BLaER1 treated with 17β-estradiol and CSF1 and Interleukin-3, amounts not matched to agents 10 nM and 100 nM (cell line): ENCODE results near the gene IER5.

Experiments
- H3K27ac ChIP-seq, 11 experiments: shearing (Covaris generic); formaldehyde crosslinking; 2 replicates each; pipeline ENCODE4 v1.8.1; 2022
- H3K27me3 ChIP-seq, 11 experiments: shearing (Covaris generic); formaldehyde crosslinking; 2 replicates each; pipeline ENCODE4 v1.8.1; 2022
- H3K36me3 ChIP-seq, 11 experiments: shearing (Covaris generic); formaldehyde crosslinking; 2 replicates each; pipeline ENCODE4 v1.8.1; 2022
- H3K4me1 ChIP-seq, 10 experiments: shearing (Covaris generic); formaldehyde crosslinking; 2 replicates each; pipeline ENCODE4 v1.8.1; 2022
- H3K4me2 ChIP-seq, 11 experiments: shearing (Covaris generic); formaldehyde crosslinking; 2 replicates each; pipeline ENCODE4 v1.8.1; 2022
- H3K4me3 ChIP-seq, 10 experiments: shearing (Covaris generic); formaldehyde crosslinking; 2 replicates each; pipeline ENCODE4 v1.8.1; 2022
- H3K9ac ChIP-seq, 11 experiments: shearing (Covaris generic); formaldehyde crosslinking; 2 replicates each; pipeline ENCODE4 v1.8.1; 2022
- H3K9me3 ChIP-seq, 11 experiments: shearing (Covaris generic); formaldehyde crosslinking; replicated peaks in 1 of 11; 2 replicates each; pipeline ENCODE4 v1.8.1; 2022
- H4K20me1 ChIP-seq, 11 experiments: shearing (Covaris generic); formaldehyde crosslinking; 2 replicates each; pipeline ENCODE4 v1.8.1; 2022
- Cebpa-rat ChIP-seq, 11 experiments: shearing (Covaris generic); IDR thresholded peaks; 2 replicates each; pipeline ENCODE4 v1.8.1; 2022

IER5 gene

GRCh38 chr1:181095763-181096184, 7.3 kb downstream of the IER5 start:
- H4K20me1 ChIP-seq = peaks cover 43 to 65% (median 54%) of the 10 kb centered on the region in 11 experiments
- H3K9me3 ChIP-seq = no peaks in the 10 kb centered on the region
- H3K36me3 ChIP-seq = peaks cover 12 to 41% (median 34%) of the 10 kb centered on the region in 11 experiments; a peak in 17 of 22 replicates
- H3K27me3 ChIP-seq = no peaks in the 10 kb centered on the region
- H3K4me3 ChIP-seq = no peak overlapping the region; a peak in 1 of 20 replicates
- no peak for TF ChIP-seq Cebpa-rat (IDR thresholded peaks at IDR 0.05)
- peak overlapping the region in 4 of 11 experiments; percentile 28 to 47 (median 41); a peak in 6 of 22 replicates for H3K27ac ChIP-seq
- peak overlapping the region; percentile 58 to 89 (median 76) for H3K4me2 ChIP-seq
- peaks cover 73 to 95% (median 84%) of the 10 kb centered on the region in 10 experiments for H3K4me1 ChIP-seq
- peak overlapping the region; percentile 10 to 48 (median 24); a peak in 11 of 22 replicates for H3K9ac ChIP-seq

DNA sequence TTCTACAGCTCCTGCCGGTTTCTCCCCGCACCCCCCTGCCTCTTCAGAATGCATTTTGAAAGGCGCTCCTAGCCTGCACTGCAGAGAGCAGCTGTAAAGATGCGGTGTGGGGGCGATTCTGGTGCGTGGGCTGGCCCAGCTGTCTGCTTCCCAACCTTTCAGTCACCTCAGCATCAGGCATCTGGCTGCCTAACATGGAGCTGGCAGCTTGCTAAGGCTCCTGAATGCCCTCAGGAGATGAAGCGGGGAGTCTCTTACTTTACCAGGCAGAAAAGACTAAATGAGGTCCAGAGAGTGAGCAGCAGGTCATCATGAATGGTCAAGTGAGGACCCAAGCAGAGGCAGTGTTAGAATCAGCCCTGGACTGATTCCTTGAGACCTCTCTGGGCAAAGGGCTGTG, 8.7 kb downstream of the IER5 start:
- TF ChIP-seq Cebpa-rat (IDR thresholded peaks at IDR 0.05) = no peak
- Histone ChIP-seq H3K4me3 (no peak overlapping the region), H3K27ac (peak overlapping the region in 2 of 11 experiments; percentile 36 to 47; a peak in 2 of 22 replicates), H3K4me1 (peaks cover 73 to 95% (median 84%) of the 10 kb centered on the region in 10 experiments), H3K9ac (peak overlapping the region in 2 of 11 experiments; percentile 0 to 39; a peak in 2 of 22 replicates), H3K9me3 (no peaks in the 10 kb centered on the region), H3K4me2 (peak overlapping the region; percentile 58 to 89 (median 76)), H3K36me3 (peaks cover 11 to 32% (median 27%) of the 10 kb centered on the region in 11 experiments; a peak in 17 of 22 replicates), H4K20me1 (peaks cover 28 to 51% (median 39%) of the 10 kb centered on the region in 11 experiments), H3K27me3 (no peaks in the 10 kb centered on the region)

DNA sequence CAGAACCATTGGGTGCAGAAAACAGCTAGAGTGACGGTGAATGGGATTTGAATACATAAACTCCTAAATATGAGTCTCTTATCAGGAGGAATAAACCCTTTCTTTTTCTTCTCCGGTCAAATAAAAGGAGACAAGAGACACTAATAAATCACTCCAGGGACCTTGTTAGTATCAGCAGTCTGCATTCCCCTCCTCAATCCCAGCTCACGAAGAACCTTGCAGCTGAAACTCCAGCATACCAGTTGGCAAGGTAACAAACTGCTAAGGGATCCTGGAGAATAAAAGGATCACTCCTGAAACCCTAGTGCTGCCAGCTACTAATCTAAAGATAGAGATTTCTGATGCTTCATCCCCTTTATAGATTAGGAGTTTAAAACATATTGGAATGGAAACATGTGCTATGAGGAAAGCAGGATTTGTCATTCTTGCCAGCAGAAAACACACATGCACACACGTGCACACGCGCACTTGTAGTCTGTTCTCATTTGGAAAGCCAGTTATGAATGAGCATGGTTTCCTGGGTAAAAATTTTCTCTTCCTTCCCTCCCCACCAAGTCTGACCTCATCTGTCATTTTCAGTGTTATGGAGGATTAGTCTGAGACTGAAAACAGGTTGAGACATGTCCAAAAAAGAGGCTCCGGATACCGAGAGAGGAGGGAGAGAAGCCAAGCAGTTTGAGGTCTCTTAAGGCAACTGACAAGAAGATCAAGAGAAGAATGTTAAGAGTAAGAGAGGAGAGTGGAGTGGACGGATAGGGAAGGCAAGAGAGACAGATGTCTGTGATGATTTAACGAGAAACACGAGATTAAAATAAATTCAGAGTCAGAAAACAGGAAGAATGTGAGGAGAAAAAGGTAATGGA, 10.9 kb downstream of the IER5 start:
- H3K27ac ChIP-seq = peak overlapping the region in 7 of 11 experiments; percentile 6 to 49 (median 38); a peak in 11 of 22 replicates
- peak overlapping the region in 4 of 11 experiments; percentile 13 to 30 (median 18); a peak in 6 of 22 replicates for H3K9ac ChIP-seq
- TF ChIP-seq Cebpa-rat (IDR thresholded peaks at IDR 0.05) = no peak

DNA sequence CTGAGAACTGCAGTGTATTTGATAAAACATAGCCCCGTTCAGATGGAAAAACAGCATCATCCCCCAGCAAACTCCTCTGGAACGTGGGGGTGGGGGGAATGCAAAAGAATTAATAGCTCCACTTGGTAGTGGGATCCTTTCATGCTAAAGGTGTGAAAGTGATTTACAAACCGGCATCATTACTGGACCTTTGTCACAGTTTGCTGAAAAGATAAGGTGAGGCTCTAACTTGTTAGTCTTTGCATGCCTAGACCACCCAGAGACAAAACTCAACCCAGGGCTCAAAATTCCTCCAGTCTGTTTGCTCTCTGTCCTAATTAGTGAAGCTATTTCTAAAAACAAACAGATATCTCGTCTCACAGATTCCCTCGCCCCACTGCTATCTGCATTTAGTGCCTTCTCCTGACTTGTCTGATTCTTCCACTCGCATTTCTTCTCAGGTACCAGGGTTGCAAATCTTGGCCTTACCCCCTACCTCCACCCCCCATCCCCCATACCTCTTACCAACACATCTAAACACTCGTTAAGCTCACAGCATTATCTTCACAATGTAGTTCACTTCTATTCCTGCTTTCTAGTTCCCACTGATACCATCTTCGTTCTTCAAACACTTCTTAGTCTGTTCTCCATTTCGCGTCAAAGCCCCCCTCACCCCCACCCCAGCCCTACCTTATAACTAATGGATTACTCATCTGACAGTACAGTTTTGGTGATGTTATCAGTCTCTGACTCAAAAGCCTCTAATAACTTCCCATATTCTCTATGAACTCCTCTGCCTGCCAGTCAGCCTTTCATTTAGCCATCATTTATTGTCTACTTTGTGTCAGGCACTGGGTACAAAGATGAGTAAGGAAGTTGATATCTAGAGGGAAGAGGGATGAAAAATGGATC, 11.8 kb downstream of the IER5 start:
- no peak overlapping the region; a peak in 1 of 20 replicates for H3K4me3 ChIP-seq
- no peaks in the 10 kb centered on the region for H3K9me3 ChIP-seq
- no peak for TF ChIP-seq Cebpa-rat (IDR thresholded peaks at IDR 0.05)
- peak overlapping the region; percentile 43 to 99 (median 98) for H3K4me2 ChIP-seq
- no peaks in the 10 kb centered on the region for H3K27me3 ChIP-seq
- H3K36me3 ChIP-seq = peaks cover 0 to 2% (median 0%) of the 10 kb centered on the region in 11 experiments; a peak in 3 of 22 replicates
- H3K4me1 ChIP-seq = peaks cover 85 to 96% (median 91%) of the 10 kb centered on the region in 10 experiments
- peak overlapping the region in 7 of 11 experiments; percentile 6 to 49 (median 38); a peak in 11 of 22 replicates for H3K27ac ChIP-seq
- H3K9ac ChIP-seq = peak overlapping the region in 4 of 11 experiments; percentile 13 to 30 (median 18); a peak in 5 of 22 replicates
- H4K20me1 ChIP-seq = peaks cover 0 to 20% (median 10%) of the 10 kb centered on the region in 11 experiments; a peak in 18 of 22 replicates

More for the DNA sequence above, 10.9 kb downstream of the IER5 start:
- Histone ChIP-seq H3K4me3 (no peak overlapping the region), H3K4me2 (peak overlapping the region; percentile 43 to 99 (median 92)), H3K36me3 (peaks cover 0 to 11% (median 8%) of the 10 kb centered on the region in 11 experiments; a peak in 13 of 22 replicates), H3K4me1 (peaks cover 88 to 99% (median 93%) of the 10 kb centered on the region in 10 experiments), H3K27me3 (no peaks in the 10 kb centered on the region), H4K20me1 (peaks cover 8 to 29% (median 18%) of the 10 kb centered on the region in 11 experiments; a peak in 20 of 22 replicates), H3K9me3 (no peaks in the 10 kb centered on the region)

DNA sequence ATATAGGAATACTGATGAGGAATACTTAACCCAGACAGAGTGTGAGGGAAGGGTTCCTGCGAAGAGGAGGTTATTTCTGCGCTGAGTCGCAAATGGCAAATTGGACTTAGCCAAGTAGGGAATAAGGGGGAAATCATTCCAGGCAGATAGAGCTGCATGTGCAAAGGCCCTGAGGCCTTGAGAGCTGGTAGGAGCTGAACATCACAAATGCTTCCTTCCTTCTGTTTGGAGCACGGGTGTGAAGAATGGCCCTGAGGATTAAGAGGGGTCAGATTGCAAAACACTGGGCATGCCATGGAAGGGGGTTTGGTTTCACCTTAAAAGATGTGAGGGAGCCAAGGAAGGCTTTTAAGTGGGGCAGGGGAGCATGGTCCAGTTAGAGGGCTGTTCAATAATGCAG, 12.4 kb downstream of the IER5 start:
- H3K4me1 ChIP-seq = peaks cover 84 to 95% (median 89%) of the 10 kb centered on the region in 10 experiments
- H3K36me3 ChIP-seq = no peaks in the 10 kb centered on the region
- H3K4me3 ChIP-seq = peak overlapping the region in 1 of 10 experiments; percentile 5; a peak in 1 of 20 replicates
- TF ChIP-seq Cebpa-rat (IDR thresholded peaks at IDR 0.05) = no peak
- H3K9me3 ChIP-seq = no peaks in the 10 kb centered on the region
- peak overlapping the region; percentile 43 to 99 (median 98) for H3K4me2 ChIP-seq
- H4K20me1 ChIP-seq = peaks cover 0 to 14% (median 3%) of the 10 kb centered on the region in 11 experiments; a peak in 8 of 22 replicates
- no peaks in the 10 kb centered on the region for H3K27me3 ChIP-seq
- peak overlapping the region in 1 of 11 experiments; percentile 36; a peak in 1 of 22 replicates for H3K9ac ChIP-seq
- H3K27ac ChIP-seq = peak overlapping the region in 4 of 11 experiments; percentile 9 to 42 (median 20); a peak in 4 of 22 replicates

- Histone ChIP-seq H3K27ac (peak overlapping the region in 6 of 11 experiments; percentile 4 to 42 (median 25); a peak in 7 of 22 replicates), H3K27me3 (no peaks in the 10 kb centered on the region), H3K4me2 (peak overlapping the region; percentile 43 to 99 (median 98)), H4K20me1 (peaks cover 0 to 6% (median 0%) of the 10 kb centered on the region in 11 experiments; a peak in 4 of 22 replicates), H3K4me3 (peak overlapping the region in 1 of 10 experiments; percentile 5; a peak in 1 of 20 replicates), H3K4me1 (peaks cover 84 to 95% (median 89%) of the 10 kb centered on the region in 10 experiments), H3K9ac (peak overlapping the region in 1 of 11 experiments; percentile 36; a peak in 1 of 22 replicates), H3K9me3 (no peaks in the 10 kb centered on the region), H3K36me3 (no peaks in the 10 kb centered on the region)
- TF ChIP-seq Cebpa-rat (IDR thresholded peaks at IDR 0.05) = no peak
These were observed 13.2 kb downstream of the IER5 start for GRCh38 chr1:181101581-181102226.

- no peaks in the 10 kb centered on the region for H3K9me3 ChIP-seq
- no peaks in the 10 kb centered on the region for H3K36me3 ChIP-seq
- no peak overlapping the region for H3K9ac ChIP-seq
- TF ChIP-seq Cebpa-rat (IDR thresholded peaks at IDR 0.05) = no peak
- peak overlapping the region; percentile 92 to 99 (median 98) for H3K4me2 ChIP-seq
- peak overlapping the region in 4 of 11 experiments; percentile 18 to 95 (median 38); a peak in 3 of 22 replicates for H3K27ac ChIP-seq
- H3K27me3 ChIP-seq = no peaks in the 10 kb centered on the region
- no peak overlapping the region for H3K4me3 ChIP-seq
- no peaks in the 10 kb centered on the region for H4K20me1 ChIP-seq
- H3K4me1 ChIP-seq = peaks cover 84 to 95% (median 91%) of the 10 kb centered on the region in 10 experiments
These were observed 14.3 kb downstream of the IER5 start for GRCh38 chr1:181102841-181103240.
